Measurements from ENCODE around the gene ADARB2. TPM values are rescaled to one million over a fixed set of nuclear protein-coding genes. Genes with fewer than 3 reads are reported as not detected.
"Not testable (repeated sequence)": the region's sequence is repeated elsewhere in the genome, so short reads cannot be mapped to it uniquely, and the experiment has no call there.

The ADARB2 gene
- total RNA-seq, 1 donor from 2014 or later, result not detected

GRCh38 chr10:1166828-1167275, 570.5 kb downstream of the ADARB2 start:
- DNase-seq (ENCODE audit: low read depth, low spot score), result no peak

DNA sequence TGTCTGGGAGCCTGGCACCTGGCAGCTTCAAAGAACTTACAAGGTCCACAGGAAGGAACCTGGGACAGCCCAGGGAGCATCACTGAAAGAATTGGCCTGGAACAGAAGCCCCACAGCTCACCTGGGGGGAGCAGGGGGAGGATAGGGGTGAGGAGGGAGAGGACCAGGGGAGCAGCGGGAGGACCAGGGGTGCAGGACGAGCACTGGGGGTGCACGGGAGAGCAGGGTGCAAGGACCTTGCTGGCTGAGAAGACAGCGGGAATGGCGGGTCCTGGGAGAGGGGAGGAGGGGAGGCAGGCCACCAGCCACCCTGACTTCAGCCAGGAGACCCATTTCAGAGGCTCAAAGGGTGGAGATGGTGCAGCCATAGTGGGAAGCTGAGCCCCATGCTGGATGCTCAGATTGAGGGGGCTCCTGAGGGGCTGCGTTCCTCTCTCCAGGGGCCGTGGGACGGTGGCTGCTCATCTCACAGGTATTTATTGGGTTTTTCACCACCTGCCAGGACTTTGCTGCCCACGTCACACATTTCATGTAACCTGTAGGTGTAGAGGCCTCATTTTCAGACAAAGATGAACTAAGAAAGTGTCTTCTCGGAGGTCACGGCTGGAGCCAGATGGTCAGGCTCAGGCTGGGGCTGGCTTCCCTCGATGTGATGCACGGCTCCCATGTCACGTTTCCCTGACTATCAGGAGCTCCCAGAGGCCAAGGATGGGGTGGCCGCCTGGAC, 571.1 kb downstream of the ADARB2 start:
- DNase-seq (ENCODE audit: low read depth, low spot score), result no peak

DNA sequence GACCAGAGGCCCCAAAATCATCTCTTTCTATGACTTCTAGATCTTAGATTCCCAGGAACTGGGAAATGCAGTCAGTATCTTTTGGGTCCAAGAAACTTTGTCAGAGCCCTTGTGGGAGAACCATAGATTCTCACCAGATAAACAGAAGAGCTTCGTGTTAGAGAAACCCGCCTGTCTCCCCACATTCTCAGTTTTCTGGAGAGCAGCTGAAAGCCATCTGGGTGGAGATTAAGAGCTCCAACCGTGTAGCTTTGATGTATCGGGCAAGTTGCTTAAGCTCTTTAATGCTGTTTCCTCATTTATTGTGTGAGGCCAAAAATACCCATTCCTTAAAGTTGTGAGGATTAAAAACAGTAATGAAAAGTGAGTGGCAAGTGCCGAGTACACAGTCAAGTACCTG, 573.5 kb downstream of the ADARB2 start:
- DNase-seq (ENCODE audit: low read depth, low spot score), result no peak

GRCh38 chr10:1163204-1163660, 574.1 kb downstream of the ADARB2 start:
- no peak for DNase-seq (ENCODE audit: low read depth, low spot score)

DNA sequence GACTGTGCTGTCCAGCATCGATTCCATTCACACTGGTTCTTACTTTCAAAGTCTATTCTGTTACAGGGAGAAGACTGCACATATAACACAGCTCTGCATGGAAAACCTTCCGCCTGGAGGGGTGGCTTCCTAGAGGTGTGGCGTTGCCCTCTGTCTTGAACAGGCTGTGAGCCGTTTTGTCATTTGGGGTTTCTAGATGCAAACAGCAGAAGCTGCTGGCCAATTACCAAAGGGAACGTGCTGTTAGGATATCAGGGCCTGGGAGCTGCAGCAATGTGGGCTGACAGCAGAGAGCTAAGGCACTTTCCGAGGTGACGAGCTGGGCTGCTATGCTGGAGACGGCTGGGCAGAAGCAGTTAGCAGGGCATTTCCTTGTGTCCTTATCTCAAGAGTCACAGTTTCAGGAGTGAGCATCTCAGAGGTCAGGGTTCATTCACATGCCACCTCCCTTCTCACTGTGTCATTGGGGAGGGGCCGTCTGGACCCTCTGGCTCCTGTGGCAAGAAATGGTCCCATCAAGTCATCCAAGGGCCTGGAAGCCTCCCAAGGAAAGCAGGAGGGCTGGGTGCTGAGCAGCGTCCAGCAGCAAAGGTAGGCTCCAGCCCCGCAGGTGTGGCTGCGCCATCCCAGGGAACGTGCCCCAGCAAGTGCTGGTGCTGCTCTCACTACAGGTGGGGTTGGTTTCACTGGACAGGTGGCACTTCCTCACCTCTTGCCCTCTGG, 574.7 kb downstream of the ADARB2 start:
- no peak for DNase-seq (ENCODE audit: low read depth, low spot score)

DNA sequence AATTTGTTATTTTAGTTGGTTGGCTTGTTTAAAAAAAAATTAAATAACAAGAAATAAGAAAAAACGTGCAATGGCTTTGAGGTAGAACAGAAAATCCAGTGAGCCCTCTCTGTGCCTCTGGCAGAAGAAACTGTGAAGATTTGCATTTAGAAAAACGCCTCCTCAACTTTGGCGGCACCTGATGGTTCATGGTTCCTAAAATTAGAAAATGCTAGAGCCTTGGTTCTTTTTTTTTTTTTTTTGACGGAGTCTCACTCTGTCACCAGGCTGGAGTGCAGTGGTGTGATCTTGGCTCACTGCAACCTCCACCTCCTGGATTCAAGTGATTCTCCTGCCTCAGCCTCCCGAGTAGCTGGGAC, 576.0 kb downstream of the ADARB2 start:
- not testable (repeated sequence) for DNase-seq (ENCODE audit: low read depth, low spot score)

GRCh38 chr10:1160561-1161314, 576.6 kb downstream of the ADARB2 start:
- DNase-seq (ENCODE audit: low read depth, low spot score), result no peak

GRCh38 chr10:1159131-1160061, 577.9 kb downstream of the ADARB2 start:
- no peak for DNase-seq (ENCODE audit: low read depth, low spot score)

DNA sequence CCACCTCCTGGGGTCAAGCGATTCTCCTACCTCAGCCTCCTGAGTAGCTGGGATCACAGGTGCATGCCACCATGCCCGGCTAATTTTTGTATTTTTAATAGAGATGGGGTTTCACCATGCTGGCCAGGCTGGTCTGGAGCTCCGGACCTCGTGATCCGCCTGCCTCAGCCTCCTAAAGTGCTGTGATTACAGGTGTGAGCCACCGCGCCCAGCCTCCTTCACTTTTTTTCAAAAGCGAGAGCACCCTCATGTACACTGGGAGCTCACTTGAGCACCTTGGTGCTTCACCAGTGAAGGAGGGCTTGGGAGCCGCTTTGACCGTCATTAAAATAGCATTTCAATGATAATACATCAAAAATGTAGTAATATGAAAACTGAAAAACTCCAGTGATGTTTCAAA, 578.8 kb downstream of the ADARB2 start:
- not testable (repeated sequence) for DNase-seq (ENCODE audit: low read depth, low spot score)

- DNase-seq (ENCODE audit: low read depth, low spot score), result no peak
These were observed 579.3 kb downstream of the ADARB2 start for GRCh38 chr10:1158066-1158465.

DNA sequence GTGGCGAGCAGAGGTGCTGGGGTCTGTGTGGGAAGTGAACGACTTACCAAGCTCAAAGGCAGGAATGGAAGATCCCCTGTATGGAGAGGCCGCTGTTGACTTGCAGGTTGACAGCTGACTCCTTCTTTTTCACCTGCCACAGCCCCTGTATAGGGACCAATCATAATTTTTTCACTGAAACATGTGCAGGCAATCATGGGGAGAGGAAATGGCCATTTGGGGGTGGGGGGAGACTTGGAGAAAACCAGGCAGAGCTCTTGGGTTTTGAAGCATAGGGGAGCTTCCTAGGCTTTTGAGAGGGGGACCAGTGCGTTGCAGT, 579.8 kb downstream of the ADARB2 start:
- DNase-seq (ENCODE audit: low read depth, low spot score), result no peak

DNA sequence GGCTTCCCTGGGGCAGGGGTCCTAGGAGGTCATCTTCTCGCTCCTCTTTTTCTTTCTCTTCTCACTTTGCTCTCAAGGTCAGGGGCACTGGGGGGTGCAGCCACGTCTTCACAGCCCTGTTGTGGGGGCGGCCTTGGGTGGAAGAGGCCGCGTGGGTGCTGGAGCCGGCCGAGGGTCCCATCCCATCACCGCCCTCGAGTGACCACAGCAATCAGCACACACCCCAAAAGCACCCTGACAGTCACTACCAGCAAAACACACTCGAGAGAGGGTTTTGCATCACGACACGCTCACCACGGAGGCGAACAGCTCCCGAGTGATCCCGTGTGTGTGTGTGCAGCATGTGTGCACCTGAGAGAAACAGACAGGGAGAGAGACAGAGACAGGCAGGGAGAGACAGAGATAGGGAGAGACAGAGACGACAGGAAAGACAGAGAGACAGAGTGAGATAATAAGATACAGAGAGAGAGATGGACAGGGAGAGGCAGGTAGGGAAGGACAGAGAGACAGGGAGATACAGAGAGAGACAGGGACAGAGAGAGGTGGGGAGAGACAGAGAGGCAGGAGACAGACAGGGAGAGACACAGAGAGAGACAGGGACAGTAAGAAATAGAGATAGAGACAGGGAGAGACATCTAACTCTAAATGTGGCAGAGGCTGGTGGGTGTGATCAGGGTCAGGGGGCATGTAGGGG, 580.3 kb downstream of the ADARB2 start:
- no peak for DNase-seq (ENCODE audit: low read depth, low spot score)

- DNase-seq (ENCODE audit: low read depth, low spot score), result no peak
These were observed 580.8 kb downstream of the ADARB2 start for GRCh38 chr10:1156616-1156886.

DNA sequence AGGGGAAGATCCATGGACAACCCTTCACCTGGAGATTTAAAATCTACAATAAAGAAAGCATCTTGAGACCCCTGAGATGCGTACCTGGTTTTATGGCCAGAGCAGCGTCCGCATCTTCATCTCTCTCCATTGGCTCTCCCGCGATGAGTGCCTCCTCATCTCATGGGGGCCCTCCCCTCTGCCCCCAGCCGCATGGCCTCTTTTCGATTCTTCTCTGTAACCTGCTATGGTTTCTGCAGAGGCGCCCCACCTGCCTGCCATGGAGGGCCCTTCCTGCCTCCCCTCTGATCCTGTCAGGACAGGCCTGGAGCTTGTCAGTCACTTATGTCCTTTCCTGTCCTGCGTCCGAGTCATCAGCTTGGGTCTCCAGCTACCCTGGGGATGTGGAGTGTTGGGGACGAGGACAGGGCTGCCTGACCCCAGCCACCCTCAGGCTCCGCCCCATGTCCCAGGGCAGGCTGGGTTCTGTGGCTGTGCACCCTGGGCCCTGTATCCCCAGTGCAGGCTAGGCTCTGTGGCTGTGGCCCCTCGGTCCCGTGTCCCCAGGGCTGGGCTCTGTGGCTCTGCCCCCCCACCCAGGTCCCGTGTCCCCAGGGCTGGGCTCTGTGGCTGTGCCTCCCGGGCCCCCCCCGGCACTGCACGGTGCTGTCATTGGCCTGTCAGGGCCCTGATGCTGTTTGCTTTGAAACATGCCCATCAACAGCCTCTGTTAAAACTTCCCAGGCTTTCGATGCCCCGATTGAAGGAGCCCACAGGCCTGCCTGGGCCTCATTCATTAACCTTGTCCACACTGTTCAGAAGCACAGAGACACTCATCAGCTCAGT, 581.3 kb downstream of the ADARB2 start:
- no peak for DNase-seq (ENCODE audit: low read depth, low spot score)

DNA sequence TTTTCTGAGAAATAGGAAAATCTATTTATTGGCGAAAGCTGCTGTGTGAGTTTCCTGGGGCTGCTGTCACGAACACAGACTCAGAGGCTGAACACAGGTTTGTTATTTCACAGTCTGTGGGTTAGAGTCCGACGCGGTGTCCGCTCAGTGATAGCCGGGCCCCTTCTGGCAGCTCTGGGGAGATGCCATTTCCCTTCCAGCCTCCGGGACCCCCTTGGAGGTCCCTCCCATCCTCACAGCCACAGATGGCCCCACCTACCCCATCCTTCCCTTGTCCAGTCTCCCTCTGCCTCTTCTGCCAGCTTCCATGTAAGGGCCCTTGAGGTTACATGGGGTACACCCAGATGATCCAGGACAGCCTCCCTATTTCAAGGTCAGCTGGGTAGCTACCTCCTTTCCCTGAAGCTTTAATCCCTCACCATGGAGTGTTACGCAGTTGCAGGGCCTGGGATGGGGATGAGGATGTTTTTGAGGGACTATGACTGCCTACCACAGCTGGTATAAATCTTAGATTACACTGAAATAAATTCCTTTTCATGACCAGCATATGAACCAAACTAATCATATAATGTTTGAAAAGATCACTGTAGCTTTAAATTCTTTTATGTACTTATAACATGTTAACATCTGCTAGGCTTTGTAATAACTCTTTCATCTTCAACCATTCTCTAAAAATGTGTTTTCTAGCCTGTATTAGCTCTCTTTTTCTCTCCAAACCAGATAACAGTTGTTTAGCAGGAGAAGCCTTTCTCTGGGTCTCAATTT, 582.6 kb downstream of the ADARB2 start:
- DNase-seq (ENCODE audit: low read depth, low spot score), result no peak

GRCh38 chr10:1153805-1154351, 583.4 kb downstream of the ADARB2 start:
- DNase-seq (ENCODE audit: low read depth, low spot score), result no peak

- DNase-seq (ENCODE audit: low read depth, low spot score), result no peak
These were observed 584.0 kb downstream of the ADARB2 start for GRCh38 chr10:1153251-1153763.

GRCh38 chr10:1152386-1153250, 584.7 kb downstream of the ADARB2 start:
- no peak for DNase-seq (ENCODE audit: low read depth, low spot score)
